AG09309 (cell line): ENCODE results near the gene RNF213.
"Not testable (repeated sequence)": the region's sequence is repeated elsewhere in the genome, so short reads cannot be mapped to it uniquely, and the experiment has no call there.

Source experiments
- DNase-seq: peaks from one replicate; pipeline ENCODE4 v3.0.0-alpha.2; 2010; ENCODE audit warnings: low read depth
- H3K4me3 ChIP-seq: 2 replicates; pipeline ENCODE4 v1.5.1; 2011; ENCODE audit warnings: mild to moderate bottlenecking, low read depth, low read length, moderate library complexity; ENCODE audit not compliant: control insufficient read depth
- CTCF ChIP-seq: IDR thresholded peaks from 2 replicates; pipeline ENCODE4 v1.5.1; 2011; ENCODE audit warnings: mild to moderate bottlenecking, low read depth, low read length, inconsistent platforms; ENCODE audit not compliant: insufficient read depth, control insufficient read depth; ENCODE audit errors: missing control alignments

RNF213 gene

GRCh38 chr17:80408872-80409271 is 148.2 kb downstream of the RNF213 start:
- no peak for TF ChIP-seq CTCF
- no peak for DNase-seq
- H3K4me3 ChIP-seq, result no peak overlapping the region

- no peak for DNase-seq
- no peak for TF ChIP-seq CTCF
- H3K4me3 ChIP-seq, result no peak overlapping the region
These were observed 149.0 kb downstream of the RNF213 start for GRCh38 chr17:80409626-80410025.

- not testable (repeated sequence) for H3K4me3 ChIP-seq, DNase-seq
These were observed 149.9 kb downstream of the RNF213 start for GRCh38 chr17:80410441-80411087.

GRCh38 chr17:80413771-80414507 is 153.3 kb downstream of the RNF213 start:
- no peak for DNase-seq
- peak overlapping the region; percentile 100 for H3K4me3 ChIP-seq
- TF ChIP-seq CTCF, result no peak

DNA sequence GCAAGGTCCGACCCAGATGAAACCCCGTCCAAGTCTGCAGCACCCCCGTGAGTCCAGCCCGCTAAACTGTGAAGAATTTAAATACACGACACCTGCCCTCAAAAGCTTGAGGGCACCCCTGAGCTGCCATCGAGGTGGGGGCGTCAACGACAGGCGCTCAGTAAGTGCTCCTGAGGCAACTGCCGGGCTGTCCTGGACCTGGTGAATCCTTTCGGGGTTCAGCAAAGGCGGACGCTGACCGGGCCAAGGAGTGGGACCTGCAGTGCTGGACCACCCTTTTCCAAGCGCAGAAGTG is 153.8 kb downstream of the RNF213 start:
- no peak for DNase-seq
- H3K4me3 ChIP-seq, result peak overlapping the region; percentile 100
- TF ChIP-seq CTCF, result no peak

GRCh38 chr17:80414803-80415625 is 154.4 kb downstream of the RNF213 start, which contains the start of gene ENDOV:
TSS of gene ENDOV (plus strand) at chr17:80415167. CDS start at chr17:80415195, 28 bp downstream.
- TF ChIP-seq CTCF, result no peak
- DNase-seq, result peak; percentile 77
- H3K4me3 ChIP-seq, result peak within 1 kb of the TSS; percentile 100

- TF ChIP-seq CTCF, result no peak
- no peak for DNase-seq
These were observed 155.0 kb downstream of the RNF213 start for GRCh38 chr17:80415626-80416137.

More at GRCh38 chr17:80415626-80416137, 155.0 kb downstream of the RNF213 start:
- H3K4me3 ChIP-seq, result peak overlapping the region; percentile 100
